ENCODE measurements around the gene CGN. TPM values are rescaled to one million over a fixed set of nuclear protein-coding genes. Genes with fewer than 3 reads are reported as not detected.

CGN gene
- total RNA-seq, 1 donor from 2014 or later, result 6.7 TPM

GRCh38 chr1:151491641-151492040 is 19.5 kb upstream of the CGN start:
- TF ChIP-seq CTCF (conservative IDR thresholded peaks at IDR 0.05), result no peak
- H3K4me1 Mint-ChIP-seq, result peaks cover 14% of the 10 kb centered on the region
- H3K9me3 Mint-ChIP-seq, result no peaks in the 10 kb centered on the region
- DNase-seq (ENCODE audit: low read depth, low spot score), result no peak
- H3K27me3 Mint-ChIP-seq (ENCODE audit: low read depth), result no peaks in the 10 kb centered on the region
- H3K4me3 Mint-ChIP-seq, result no peak overlapping the region
- H3K36me3 Mint-ChIP-seq (ENCODE audit: low read depth), result no peaks in the 10 kb centered on the region
- H3K27ac Mint-ChIP-seq (ENCODE audit: unreplicated experiment), result peak overlapping the region; percentile 58

DNA sequence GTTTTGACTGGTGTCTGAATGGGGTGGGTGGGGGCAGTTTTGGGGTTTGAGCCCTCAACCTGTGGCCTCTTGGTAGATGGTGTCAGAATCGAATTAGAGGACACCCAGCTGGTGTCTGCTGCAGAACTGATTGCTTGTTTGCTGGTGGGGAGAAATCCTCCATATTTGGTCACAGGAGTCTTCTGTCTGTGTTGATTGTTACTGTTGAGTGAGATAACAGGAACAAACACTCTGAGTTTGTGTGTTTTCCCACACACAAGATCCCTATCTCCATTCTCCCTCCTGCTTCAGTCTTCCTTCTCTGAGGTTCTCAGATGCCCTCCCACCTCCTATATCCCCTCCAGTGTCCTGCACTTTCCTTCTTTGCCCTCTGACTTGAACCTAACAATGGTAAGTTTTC is 19.1 kb upstream of the CGN start:
- Mint-ChIP-seq H3K36me3 (ENCODE audit: low read depth) (no peaks in the 10 kb centered on the region), H3K4me3 (no peak overlapping the region), H3K27me3 (ENCODE audit: low read depth) (no peaks in the 10 kb centered on the region), H3K9me3 (no peaks in the 10 kb centered on the region), H3K27ac (ENCODE audit: unreplicated experiment) (no peak overlapping the region), H3K4me1 (peaks cover 14% of the 10 kb centered on the region)
- no peak for TF ChIP-seq CTCF (conservative IDR thresholded peaks at IDR 0.05)
- no peak for DNase-seq (ENCODE audit: low read depth, low spot score)

DNA sequence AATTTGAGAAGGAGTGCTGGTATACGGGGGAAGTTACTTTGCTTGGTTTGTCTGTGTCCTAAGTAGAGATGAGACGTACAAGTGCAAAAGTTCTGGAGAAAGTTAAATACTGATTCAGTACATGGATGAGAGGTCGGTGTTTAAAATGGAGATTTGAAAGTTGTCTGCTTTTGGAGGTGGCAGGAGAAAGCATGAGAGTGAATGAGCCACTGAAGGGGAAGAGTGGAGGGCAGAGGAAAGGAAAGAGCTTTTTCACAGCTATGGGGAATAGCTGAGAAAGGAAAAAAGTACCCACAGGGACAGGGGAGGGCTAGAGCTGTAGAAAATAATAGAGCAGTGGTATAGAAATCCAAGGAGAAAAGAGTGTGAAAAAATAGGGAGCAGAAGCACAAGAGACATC is 18.1 kb upstream of the CGN start:
- Mint-ChIP-seq H3K27me3 (ENCODE audit: low read depth) (no peaks in the 10 kb centered on the region), H3K9me3 (no peaks in the 10 kb centered on the region), H3K4me1 (peaks cover 14% of the 10 kb centered on the region), H3K27ac (ENCODE audit: unreplicated experiment) (no peak overlapping the region), H3K36me3 (ENCODE audit: low read depth) (no peaks in the 10 kb centered on the region), H3K4me3 (no peak overlapping the region)
- no peak for TF ChIP-seq CTCF (conservative IDR thresholded peaks at IDR 0.05)
- DNase-seq (ENCODE audit: low read depth, low spot score), result no peak

GRCh38 chr1:151494741-151495281 is 16.4 kb upstream of the CGN start:
- no peak for DNase-seq (ENCODE audit: low read depth, low spot score)
- no peak overlapping the region for H3K4me3 Mint-ChIP-seq
- no peak for TF ChIP-seq CTCF (conservative IDR thresholded peaks at IDR 0.05)
- H3K27me3 Mint-ChIP-seq (ENCODE audit: low read depth), result no peaks in the 10 kb centered on the region
- H3K27ac Mint-ChIP-seq (ENCODE audit: unreplicated experiment), result no peak overlapping the region
- H3K36me3 Mint-ChIP-seq (ENCODE audit: low read depth), result no peaks in the 10 kb centered on the region
- H3K9me3 Mint-ChIP-seq, result no peaks in the 10 kb centered on the region
- peaks cover 14% of the 10 kb centered on the region for H3K4me1 Mint-ChIP-seq

GRCh38 chr1:151495316-151495715 is 15.9 kb upstream of the CGN start:
- Mint-ChIP-seq H3K27ac (ENCODE audit: unreplicated experiment) (peak overlapping the region; percentile 73), H3K36me3 (ENCODE audit: low read depth) (no peaks in the 10 kb centered on the region), H3K4me3 (no peak overlapping the region), H3K9me3 (no peaks in the 10 kb centered on the region), H3K4me1 (peaks cover 14% of the 10 kb centered on the region), H3K27me3 (ENCODE audit: low read depth) (no peaks in the 10 kb centered on the region)
- no peak for TF ChIP-seq CTCF (conservative IDR thresholded peaks at IDR 0.05)
- no peak for DNase-seq (ENCODE audit: low read depth, low spot score)

DNA sequence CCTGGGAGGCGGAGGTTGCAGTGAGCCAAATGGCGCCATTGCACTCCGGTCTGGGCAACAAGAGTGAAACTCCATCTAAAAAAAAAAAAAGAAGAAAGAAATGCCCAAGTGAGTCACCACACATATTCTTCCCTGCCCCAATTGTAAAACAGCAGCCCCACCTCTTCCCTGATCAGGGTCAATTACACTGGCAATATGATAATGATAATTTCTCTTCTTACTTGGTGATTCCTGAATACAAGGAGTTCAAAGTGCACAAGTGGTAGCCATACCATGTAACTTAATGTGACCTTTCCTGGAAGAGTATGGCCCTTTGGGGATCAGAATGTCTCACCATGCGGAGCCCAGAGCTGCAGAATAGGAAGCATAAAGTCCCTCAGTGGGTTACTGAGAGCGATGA is 11.8 kb upstream of the CGN start:
- Mint-ChIP-seq H3K4me1 (peaks cover 29% of the 10 kb centered on the region), H3K27me3 (ENCODE audit: low read depth) (no peaks in the 10 kb centered on the region), H3K36me3 (ENCODE audit: low read depth) (no peaks in the 10 kb centered on the region), H3K4me3 (no peak overlapping the region), H3K27ac (ENCODE audit: unreplicated experiment) (no peak overlapping the region), H3K9me3 (no peaks in the 10 kb centered on the region)
- no peak for TF ChIP-seq CTCF (conservative IDR thresholded peaks at IDR 0.05)
- DNase-seq (ENCODE audit: low read depth, low spot score), result no peak

Data from neural crest cell (in vitro differentiated cells).